ENCODE data around the gene EPB41L3.
"Not testable (repeated sequence)": the region's sequence is repeated elsewhere in the genome, so short reads cannot be mapped to it uniquely, and the experiment has no call there.

EPB41L3 gene

GRCh38 chr18:5582076-5582475 is 38.3 kb upstream of the EPB41L3 start:
- no peaks in the 10 kb centered on the region for H3K27me3 ChIP-seq (ENCODE audit: insufficient read depth, low read depth, severe bottlenecking)
- H3K9me3 ChIP-seq (ENCODE audit: severe bottlenecking) = no peaks in the 10 kb centered on the region
- TF ChIP-seq CTCF (IDR thresholded peaks at IDR 0.05; ENCODE audit: low read depth, low read length) = no peak
- no peak overlapping the region for H3K27ac ChIP-seq
- no peaks in the 10 kb centered on the region for H3K36me3 ChIP-seq
- no peak for DNase-seq
- H3K4me3 ChIP-seq (ENCODE audit: low read depth, low read length) = no peak overlapping the region

GRCh38 chr18:5574843-5575242 is 31.0 kb upstream of the EPB41L3 start:
- H3K36me3 ChIP-seq = no peaks in the 10 kb centered on the region
- DNase-seq = no peak
- no peak for TF ChIP-seq CTCF (IDR thresholded peaks at IDR 0.05; ENCODE audit: low read depth, low read length)
- no peak overlapping the region for H3K27ac ChIP-seq
- no peaks in the 10 kb centered on the region for H3K27me3 ChIP-seq (ENCODE audit: insufficient read depth, low read depth, severe bottlenecking)
- H3K4me3 ChIP-seq (ENCODE audit: low read depth, low read length) = no peak overlapping the region
- H3K9me3 ChIP-seq (ENCODE audit: severe bottlenecking) = no peaks in the 10 kb centered on the region

GRCh38 chr18:5571666-5572065 is 27.9 kb upstream of the EPB41L3 start:
- H3K36me3 ChIP-seq = no peaks in the 10 kb centered on the region
- H3K4me3 ChIP-seq (ENCODE audit: low read depth, low read length) = no peak overlapping the region
- H3K27ac ChIP-seq = no peak overlapping the region
- no peak for TF ChIP-seq CTCF (IDR thresholded peaks at IDR 0.05; ENCODE audit: low read depth, low read length)
- no peaks in the 10 kb centered on the region for H3K9me3 ChIP-seq (ENCODE audit: severe bottlenecking)
- no peak for DNase-seq
- H3K27me3 ChIP-seq (ENCODE audit: insufficient read depth, low read depth, severe bottlenecking) = no peaks in the 10 kb centered on the region

- not testable (repeated sequence) for H3K36me3 ChIP-seq; H3K9me3 ChIP-seq (ENCODE audit: severe bottlenecking); H3K4me3 ChIP-seq (ENCODE audit: low read depth, low read length); H3K27me3 ChIP-seq (ENCODE audit: insufficient read depth, low read depth, severe bottlenecking); H3K27ac ChIP-seq; DNase-seq
These were observed 26.8 kb upstream of the EPB41L3 start for GRCh38 chr18:5570613-5571012.

GRCh38 chr18:5568416-5568815 is 24.6 kb upstream of the EPB41L3 start:
- H3K4me3 ChIP-seq (ENCODE audit: low read depth, low read length) = no peak overlapping the region
- no peak for TF ChIP-seq CTCF (IDR thresholded peaks at IDR 0.05; ENCODE audit: low read depth, low read length)
- DNase-seq = no peak
- H3K27ac ChIP-seq = no peak overlapping the region
- no peaks in the 10 kb centered on the region for H3K36me3 ChIP-seq
- no peaks in the 10 kb centered on the region for H3K9me3 ChIP-seq (ENCODE audit: severe bottlenecking)
- no peaks in the 10 kb centered on the region for H3K27me3 ChIP-seq (ENCODE audit: insufficient read depth, low read depth, severe bottlenecking)

- no peak for DNase-seq
- Histone ChIP-seq H3K9me3 (ENCODE audit: severe bottlenecking) (no peaks in the 10 kb centered on the region), H3K27ac (no peak overlapping the region), H3K27me3 (ENCODE audit: insufficient read depth, low read depth, severe bottlenecking) (no peaks in the 10 kb centered on the region), H3K36me3 (no peaks in the 10 kb centered on the region), H3K4me3 (ENCODE audit: low read depth, low read length) (no peak overlapping the region)
- no peak for TF ChIP-seq CTCF (IDR thresholded peaks at IDR 0.05; ENCODE audit: low read depth, low read length)
These were observed 15.1 kb upstream of the EPB41L3 start for GRCh38 chr18:5558851-5559250.
